Stimulated activated CD4-positive, alpha-beta T cell treated with anti-CD3 and anti-CD28 coated beads, Interleukin-15, amount 100 ng/mL, for 24 hours (primary cell): ENCODE measurements around the gene LGMN.
"Not testable (repeated sequence)": the region's sequence is repeated elsewhere in the genome, so short reads cannot be mapped to it uniquely, and the experiment has no call there.

ENCODE experiments used
- DNase-seq: peaks from one replicate; pipeline ENCODE4 v3.0.0-alpha.2; 2020

LGMN gene

DNA sequence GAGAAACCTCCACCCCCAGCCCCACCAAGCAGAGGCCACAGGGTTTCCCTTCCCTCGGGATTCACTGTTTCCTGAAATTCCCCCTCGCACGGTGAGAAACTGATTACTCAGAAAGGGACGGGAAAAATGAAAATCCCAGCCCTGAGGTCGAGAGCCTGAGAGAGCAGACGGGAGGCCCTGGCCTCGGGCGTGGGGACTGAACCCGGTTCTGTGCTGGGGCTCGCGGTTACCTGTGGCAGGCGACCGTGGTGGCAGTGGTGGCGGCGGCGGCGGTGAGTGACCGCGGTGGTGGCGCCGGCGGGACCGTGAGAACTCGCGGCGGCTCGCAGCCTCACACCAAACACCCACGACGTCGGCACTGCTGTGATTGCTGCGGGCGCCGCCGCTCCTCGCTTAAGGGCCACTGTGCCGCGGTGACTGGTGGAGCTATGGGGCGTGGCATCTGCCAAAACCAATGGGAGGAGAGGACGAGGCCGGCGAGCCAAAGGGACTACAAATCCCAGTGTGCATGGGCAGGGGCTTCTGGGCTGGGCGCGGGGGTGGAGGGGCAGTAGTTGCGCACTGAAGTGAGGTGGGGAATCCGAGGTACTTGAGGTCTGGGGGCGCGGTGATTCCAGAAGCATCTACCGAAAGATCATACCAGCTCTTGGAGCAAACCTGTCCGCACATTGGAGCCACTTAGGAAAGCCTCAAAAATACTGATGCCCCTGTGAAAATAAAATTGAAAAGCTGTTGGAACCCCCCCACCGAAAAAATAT lies at the start of gene LGMN:
TSS of gene LGMN (minus strand) at position 369 of the 758 bp plus-strand sequence. CDS start 15,841 bp downstream, outside the sequence.
- DNase-seq, result peak; percentile 88

DNA sequence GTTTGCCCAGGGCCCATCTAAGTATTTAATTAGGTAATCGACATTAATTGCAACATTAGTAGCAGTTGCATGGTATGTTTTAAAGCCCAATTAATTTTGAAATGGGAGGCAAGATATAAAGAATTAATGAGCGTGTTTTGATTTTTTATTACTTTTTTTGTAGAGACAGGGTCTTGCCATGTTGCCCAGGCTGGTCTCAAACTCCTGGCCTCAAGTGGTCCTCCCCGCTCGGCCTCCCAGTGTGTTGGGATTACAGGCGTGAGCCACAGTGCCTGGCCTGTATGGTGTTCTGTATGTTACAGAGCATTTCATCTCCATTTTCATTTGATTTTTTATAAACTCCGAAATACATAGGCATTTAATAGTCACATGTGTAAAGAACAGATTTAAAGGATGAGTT lies 46.5 kb upstream of the LGMN start:
- no peak for DNase-seq

DNA sequence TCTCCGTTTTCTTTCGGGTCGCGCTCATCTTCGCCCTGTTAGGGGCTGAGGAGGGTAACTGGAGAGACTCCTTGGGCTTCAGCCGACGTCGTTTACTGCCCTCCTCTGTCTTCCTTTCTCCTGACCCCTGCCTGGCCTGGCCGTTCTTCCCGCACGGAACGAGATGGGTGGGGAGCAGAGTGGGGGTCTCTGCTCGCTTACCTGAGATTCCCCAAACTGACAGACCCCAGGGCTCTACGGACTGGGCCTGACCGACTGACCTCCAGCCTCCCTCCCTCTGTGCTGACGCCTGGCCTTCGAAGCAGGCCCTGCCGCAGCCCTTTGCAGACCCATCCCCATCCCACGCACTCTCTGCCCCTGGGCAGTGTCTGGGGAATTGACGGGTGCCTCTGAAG lies 46.1 kb upstream of the LGMN start:
- peak; percentile 10 for DNase-seq

DNA sequence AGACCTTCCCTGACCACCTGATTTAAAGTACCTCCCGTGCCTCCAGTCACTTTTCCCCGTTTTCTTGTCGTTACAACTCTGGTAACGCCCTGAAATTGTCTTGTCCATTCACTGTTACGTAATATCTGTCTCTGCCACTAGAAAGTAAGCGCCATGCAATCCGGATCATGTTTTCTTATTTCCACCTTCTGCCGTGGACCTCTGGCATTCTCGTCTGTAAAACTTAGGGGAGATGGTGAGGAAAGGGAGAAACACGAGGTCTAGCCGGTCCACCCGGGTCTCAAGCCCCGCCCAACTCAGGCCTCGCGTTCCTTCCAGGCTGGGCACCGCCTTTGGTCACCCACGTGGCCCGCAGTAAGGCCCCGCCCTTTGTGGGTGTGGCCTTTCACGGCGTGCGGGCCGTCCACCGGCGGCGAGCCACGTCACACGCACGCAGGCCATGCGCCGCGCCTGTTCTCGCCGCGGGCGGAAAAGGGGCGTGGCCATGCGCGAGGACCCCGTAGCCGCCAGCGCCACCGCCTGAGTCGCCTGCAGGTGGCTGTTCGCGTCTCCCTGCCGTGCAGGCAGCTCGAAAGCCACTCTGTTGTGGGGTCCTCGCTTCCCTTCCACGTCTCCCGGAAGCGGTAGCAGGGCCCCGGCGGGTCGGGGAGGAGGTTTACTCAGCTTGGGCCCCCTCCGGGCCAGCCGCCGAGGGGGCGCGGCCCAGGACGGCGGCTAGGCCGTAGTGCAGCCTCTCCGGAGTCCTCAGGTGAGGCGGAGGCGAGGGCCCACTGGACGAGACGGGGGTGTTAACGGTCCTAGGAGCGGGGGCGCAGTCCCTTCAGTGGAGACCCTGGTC lies 45.5 kb upstream of the LGMN start, which contains the start of gene GOLGA5:
TSS of gene GOLGA5 (plus strand) at position 597 of the 838 bp plus-strand sequence. CDS start 3,133 bp downstream, outside the sequence.
- peak; percentile 97 for DNase-seq

DNA sequence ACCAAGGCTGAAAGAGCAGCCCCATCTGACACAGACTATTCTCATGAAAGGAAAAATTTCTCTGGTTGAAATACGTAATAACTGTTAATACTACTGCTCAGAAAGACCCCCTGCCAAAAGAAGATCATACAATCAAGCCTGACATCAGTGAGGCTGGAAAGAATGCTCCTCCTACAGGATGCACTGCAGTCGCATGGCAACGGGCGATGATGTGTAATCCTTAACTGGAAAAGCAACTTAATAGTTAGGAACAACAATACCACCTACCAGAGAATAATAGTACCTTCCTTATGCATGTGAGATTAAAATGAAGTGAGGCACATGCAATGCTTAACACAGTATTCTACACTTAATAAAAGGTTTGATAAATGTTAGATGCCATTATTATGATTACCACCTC lies 44.5 kb upstream of the LGMN start:
- DNase-seq, result no peak

DNA sequence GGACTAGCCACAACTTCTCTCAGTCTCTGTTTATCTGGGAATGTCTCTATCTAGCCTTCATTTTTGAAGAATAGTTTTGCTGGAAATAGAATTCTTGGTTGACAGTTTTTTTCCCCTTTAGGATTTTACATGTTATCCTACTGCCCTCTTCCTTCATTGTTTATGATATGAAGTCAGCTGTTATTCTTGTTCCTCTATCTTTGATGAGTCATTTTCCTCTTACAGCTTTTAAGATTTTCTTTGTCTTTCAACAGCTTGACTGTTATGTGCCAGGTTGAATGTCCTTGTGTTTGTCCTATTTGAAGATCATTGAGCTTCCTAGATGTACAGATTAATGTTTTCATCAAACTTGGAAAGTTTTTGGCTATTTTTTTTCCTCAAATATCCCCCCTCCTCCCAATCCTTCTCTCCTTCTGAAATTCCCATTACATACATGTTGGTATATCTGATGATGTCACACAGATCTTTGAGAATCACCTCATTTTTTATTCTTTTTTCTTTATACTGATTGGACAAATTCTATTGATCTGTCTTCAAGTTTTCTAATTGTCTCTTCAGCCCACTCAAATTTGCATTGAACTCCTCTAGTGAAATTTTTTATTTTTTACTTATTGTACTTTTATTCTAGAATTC lies 41.1 kb upstream of the LGMN start:
- no peak for DNase-seq

GRCh38 chr14:92787554-92787953 lies 39.1 kb upstream of the LGMN start:
- no peak for DNase-seq

- DNase-seq, result no peak
Measured at GRCh38 chr14:92786427-92786756, 38.0 kb upstream of the LGMN start.

DNA sequence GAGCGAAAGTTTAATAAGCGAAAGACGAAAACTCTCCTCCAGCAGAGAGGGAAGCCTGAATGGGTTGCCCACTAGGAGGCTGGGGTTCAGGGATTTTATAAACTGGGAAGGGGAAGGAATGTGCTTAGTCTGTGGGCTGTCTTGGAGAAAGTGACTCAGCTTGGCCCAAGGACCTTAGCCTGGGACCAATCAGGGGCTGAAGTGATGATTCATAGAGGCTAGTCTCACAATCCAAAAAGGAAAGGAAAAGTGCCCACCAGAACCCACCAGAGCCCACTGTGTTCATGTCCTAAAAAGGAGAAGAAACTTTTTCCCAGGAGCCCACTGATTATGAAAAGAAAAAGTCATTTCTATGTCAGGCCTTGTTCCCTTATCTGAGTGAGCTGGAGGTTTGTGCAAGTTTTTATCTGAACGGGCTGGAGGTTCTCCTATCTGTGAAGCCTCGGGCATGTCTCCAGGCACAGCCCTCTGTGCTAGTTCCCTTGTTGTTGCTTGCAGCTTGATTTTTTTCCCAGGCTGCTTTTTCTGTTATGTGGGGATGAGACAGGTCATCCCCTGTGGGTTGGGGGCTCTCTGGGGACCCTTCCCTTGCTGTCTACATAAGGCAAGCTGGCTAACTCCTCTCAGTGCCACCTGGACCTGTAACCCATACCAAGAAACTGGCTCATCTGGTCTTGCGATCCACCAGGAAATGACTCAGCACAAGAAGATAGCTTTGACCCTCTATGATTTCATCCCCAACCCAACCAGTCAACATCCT lies 37.4 kb upstream of the LGMN start:
- DNase-seq, result no peak

GRCh38 chr14:92783813-92784431 lies 35.5 kb upstream of the LGMN start:
- DNase-seq, result peak; percentile 20

- DNase-seq, result no peak
Measured at GRCh38 chr14:92781350-92781749, 32.9 kb upstream of the LGMN start.

DNA sequence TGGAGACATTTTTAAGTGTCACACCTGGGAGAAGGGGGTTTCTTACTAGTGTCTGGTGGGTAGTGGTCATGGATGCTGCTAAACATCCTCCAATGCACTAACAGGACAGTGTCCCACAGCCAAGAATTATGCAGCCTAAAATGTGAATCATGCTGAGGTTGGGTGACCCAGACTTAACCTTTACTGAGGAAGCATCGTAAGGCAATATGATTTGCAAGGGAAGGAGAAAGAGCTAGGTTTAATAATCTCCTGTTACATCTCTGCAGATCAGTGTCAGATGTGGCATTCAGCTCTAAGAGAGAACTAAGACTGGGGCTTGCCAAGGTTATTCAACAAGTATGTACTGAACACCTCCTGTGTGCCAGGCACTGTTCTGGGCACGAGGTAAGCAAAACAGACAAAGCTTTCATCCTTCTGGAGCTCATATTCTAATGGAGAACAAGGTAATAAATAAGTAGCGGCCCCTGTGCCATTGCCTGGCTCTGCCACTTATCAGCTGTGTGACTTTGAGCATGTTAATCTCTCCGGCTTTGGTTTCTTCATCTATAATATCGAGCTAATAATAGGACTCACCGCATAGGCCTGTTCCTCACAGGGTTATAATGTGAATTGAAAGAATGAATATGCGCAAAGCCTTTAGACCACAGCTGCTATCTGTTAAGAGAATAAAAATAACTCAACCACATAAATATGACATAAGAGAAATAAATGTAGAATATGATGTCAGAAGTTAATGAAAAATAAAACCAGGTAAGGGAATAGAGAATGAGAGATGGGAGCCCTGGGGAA lies 32.2 kb upstream of the LGMN start:
- no peak for DNase-seq

- DNase-seq, result not testable (repeated sequence)
Measured at GRCh38 chr14:92778868-92779565, 30.6 kb upstream of the LGMN start.

- peak; percentile 37 for DNase-seq
Measured at GRCh38 chr14:92775292-92775691, 26.9 kb upstream of the LGMN start.

GRCh38 chr14:92774572-92774971 lies 26.1 kb upstream of the LGMN start:
- DNase-seq, result no peak

DNA sequence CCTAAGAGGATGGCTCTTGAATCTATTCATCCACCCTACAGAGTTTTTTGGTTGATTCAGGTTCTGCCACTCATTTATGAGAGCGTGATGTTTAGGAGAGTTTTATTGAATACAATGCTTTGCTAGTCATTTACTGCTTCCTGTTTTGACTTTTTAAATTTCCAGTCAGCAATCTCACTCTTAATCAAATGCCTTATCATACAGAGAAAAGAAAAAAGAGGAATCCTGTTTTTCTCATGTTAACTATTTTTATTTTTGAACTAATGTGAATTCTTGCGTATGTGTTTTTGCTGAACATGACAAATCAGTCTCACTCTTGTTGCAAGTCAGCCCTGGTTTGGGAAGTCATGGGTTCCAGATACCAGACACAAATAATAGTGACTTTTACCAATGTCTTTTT lies 22.1 kb upstream of the LGMN start:
- DNase-seq, result no peak

DNA sequence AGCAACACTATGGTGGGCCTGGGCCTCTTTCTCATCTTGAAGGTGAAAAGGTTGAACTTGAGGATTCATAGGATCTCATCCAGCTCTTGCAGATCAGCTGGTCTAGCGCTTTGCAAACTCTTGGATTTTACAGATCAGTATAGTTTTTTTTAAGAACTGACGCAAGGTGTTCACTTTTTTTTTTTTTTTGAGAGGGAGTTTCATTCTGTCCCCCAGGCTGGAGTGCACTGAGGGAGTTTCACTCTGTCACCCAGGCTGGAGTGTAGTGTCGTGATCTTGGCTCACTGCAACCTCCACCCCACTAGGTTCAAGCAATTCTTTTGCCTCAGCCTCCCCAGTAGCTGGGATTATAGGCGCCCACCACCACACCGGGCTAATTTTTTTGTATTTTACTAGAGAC lies 20.4 kb upstream of the LGMN start:
- DNase-seq, result no peak

- DNase-seq, result peak; percentile 46
Measured at GRCh38 chr14:92768236-92768635, 19.8 kb upstream of the LGMN start.

DNA sequence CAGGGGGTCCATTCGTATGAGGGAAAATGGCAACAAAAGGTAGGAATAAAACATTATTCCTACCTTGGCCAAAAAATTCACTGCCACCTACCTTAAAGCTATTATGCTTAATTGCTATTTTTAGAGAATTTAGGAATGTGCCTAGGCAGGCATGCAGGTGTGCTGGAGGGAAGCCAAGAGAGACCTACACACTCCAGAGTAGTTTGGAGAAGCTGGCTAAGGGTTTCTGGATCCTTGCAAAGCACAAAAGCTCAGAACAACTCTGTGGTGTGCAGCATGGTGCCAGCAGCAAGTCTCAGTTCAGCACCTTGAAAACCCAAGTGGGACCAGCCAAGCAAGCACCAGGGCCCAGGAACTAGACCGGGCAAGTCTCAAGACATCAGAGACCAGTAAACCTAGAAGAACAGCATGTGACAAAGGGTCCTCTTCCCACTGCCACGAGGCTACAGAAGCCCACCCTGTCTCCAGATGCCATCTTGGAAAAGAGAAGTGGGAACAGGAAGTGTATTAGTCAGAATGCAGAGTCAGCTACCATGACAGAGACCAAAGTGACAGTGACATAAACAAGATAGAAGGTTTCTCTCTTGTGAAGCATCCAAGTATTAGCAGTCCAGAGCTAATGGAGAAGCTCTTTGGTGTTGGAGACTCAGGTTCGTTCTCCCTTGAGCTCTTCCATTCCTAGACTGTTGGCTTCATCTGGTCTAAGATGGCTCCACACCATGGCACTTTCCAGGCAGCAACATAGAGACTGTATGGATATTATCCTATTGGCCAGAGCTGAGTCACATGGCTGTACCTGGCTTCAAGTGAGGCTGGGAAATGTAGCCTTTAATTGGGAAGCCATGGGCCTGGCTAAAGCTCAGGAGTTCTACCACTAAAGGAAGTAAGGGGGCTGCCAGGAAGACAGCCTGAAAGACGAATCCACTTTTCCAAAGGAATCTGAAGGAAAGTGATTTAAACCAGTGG lies 15.5 kb upstream of the LGMN start:
- DNase-seq, result not testable (repeated sequence)

GRCh38 chr14:92760524-92760805 lies 12.0 kb upstream of the LGMN start:
- no peak for DNase-seq
